Endothelial cell of umbilical vein (primary cell): Measurements from ENCODE around the gene CACNA2D3. TPM values are rescaled to one million over a fixed set of nuclear protein-coding genes. Genes with fewer than 3 reads are reported as not detected.

ENCODE experiments used
- BruUV-seq: library from RNA; stranded (reverse); fragments of 400-500 nt; replicated peaks from 2 replicates; lab custom pipeline; 2021; lab: Mats Ljungman, UMichigan
- CTCF ChIA-PET: fragments of 300-600, 350-600 bp; sonication (Branson Sonifier 250); formaldehyde crosslinking; loops from one replicate; lab custom pipeline; 2021; ENCODE audit warnings: antibody characterized with exemption, inconsistent platforms; lab: Charles Lee
- POLR2A ChIA-PET: fragments of 300-600, 350-600 bp; sonication (Branson Sonifier 250); formaldehyde crosslinking; loops from one replicate; lab custom pipeline; 2021; ENCODE audit warnings: antibody characterized with exemption, inconsistent platforms; lab: Charles Lee
- DNase-seq: peaks from one replicate; pipeline ENCODE4 v3.0.0-alpha.2; 2011; ENCODE audit warnings: low read depth, low spot score
- FAIRE-seq: peaks from 2 replicates; lab custom pipeline; 2011; peaks lifted over from hg19 to GRCh38; lab: Jason Lieb, UNC
- H2AFZ ChIP-seq: 2 replicates; pipeline ENCODE4 v1.6.0; 2012; ENCODE audit warnings: low read depth, low read length, control low read depth, inconsistent platforms
- H3K27ac ChIP-seq: 2 replicates; pipeline ENCODE4 v1.5.1; 2011; ENCODE audit warnings: low read depth, mild to moderate bottlenecking, control low read depth, low read length, moderate library complexity; ENCODE audit not compliant: insufficient read depth
- H3K27me3 ChIP-seq, 2 experiments: 2 replicates each; pipeline versions ENCODE4 v1.6.0 to v1.6.1; 2011; ENCODE audit warnings: low read length in 2 of 2, mixed read lengths in 1 of 2; ENCODE audit not compliant: control insufficient read depth in 2 of 2, insufficient read depth in 2 of 2
- H3K36me3 ChIP-seq, 2 experiments: 2 replicates in 1 of 2; 3 replicates in 1 of 2; pipeline ENCODE4 v1.5.1; 2011; ENCODE audit warnings: low read length in 2 of 2, mild to moderate bottlenecking in 1 of 2, moderate library complexity in 1 of 2; ENCODE audit not compliant: control insufficient read depth in 2 of 2, insufficient read depth in 2 of 2; ENCODE audit errors: extremely low read depth in 1 of 2
- H3K4me1 ChIP-seq: 3 replicates; pipeline ENCODE4 v1.5.1; 2011; ENCODE audit warnings: mild to moderate bottlenecking, low read length; ENCODE audit not compliant: control insufficient read depth, insufficient read depth; ENCODE audit errors: extremely low read depth
- H3K4me2 ChIP-seq: 2 replicates; pipeline ENCODE4 v1.6.1; 2011; ENCODE audit warnings: low read length, control low read depth, mixed read lengths; ENCODE audit not compliant: insufficient read depth
- H3K4me3 ChIP-seq, 3 experiments: fragments of 200-600 bp in 1 of 3; sonication (generic), shearing (Covaris generic) in 1 of 3; replicated peaks in 1 of 3; 2 replicates each; pipeline ENCODE4 v1.5.1; 2011 to 2016; ENCODE audit warnings: control low read depth in 3 of 3, low read length in 3 of 3, mild to moderate bottlenecking in 2 of 3, inconsistent platforms in 1 of 3, low read depth in 1 of 3, moderate library complexity in 1 of 3; ENCODE audit not compliant: insufficient read depth in 1 of 3
- H3K79me2 ChIP-seq: 2 replicates; pipeline ENCODE4 v1.6.0; 2012; ENCODE audit warnings: low read length, inconsistent platforms; ENCODE audit not compliant: control insufficient read depth, insufficient read depth
- H3K9ac ChIP-seq: replicated peaks from 2 replicates; pipeline ENCODE3; 2011; ENCODE audit warnings: low read length, control low read depth; ENCODE audit not compliant: insufficient read depth; ENCODE audit errors: extremely low read depth
- H3K9me1 ChIP-seq: replicated peaks from 3 replicates; pipeline ENCODE4 v1.6.0; 2011; ENCODE audit warnings: mild to moderate bottlenecking, low read length; ENCODE audit not compliant: control insufficient read depth, insufficient read depth; ENCODE audit errors: extremely low read depth
- H3K9me3 ChIP-seq: replicated peaks from 2 replicates; pipeline ENCODE4 v1.5.1; 2012; ENCODE audit warnings: low read length, inconsistent platforms; ENCODE audit not compliant: control insufficient read depth, insufficient read depth
- H4K20me1 ChIP-seq: replicated peaks from 2 replicates; pipeline ENCODE3; 2011; ENCODE audit warnings: mild to moderate bottlenecking, low read length; ENCODE audit not compliant: control insufficient read depth, insufficient read depth; ENCODE audit errors: extremely low read depth
- EZH2 ChIP-seq: IDR thresholded peaks from 2 replicates; pipeline ENCODE4 v1.6.1; 2012; ENCODE audit warnings: borderline replicate concordance, low read depth, mild to moderate bottlenecking, moderate library complexity, low read length, inconsistent platforms; ENCODE audit not compliant: severe bottlenecking
- FOS ChIP-seq: IDR thresholded peaks from 2 replicates; pipeline ENCODE4 v1.6.1; 2011; ENCODE audit warnings: mild to moderate bottlenecking, low read length, moderate library complexity, borderline replicate concordance; ENCODE audit not compliant: insufficient read depth
- GATA2 ChIP-seq: IDR thresholded peaks from 2 replicates; pipeline ENCODE4 v1.7.0; 2011; ENCODE audit warnings: low read depth, mild to moderate bottlenecking, moderate library complexity, mixed read lengths, low read length; ENCODE audit not compliant: insufficient read length, insufficient read depth
- JUN ChIP-seq: IDR thresholded peaks from 2 replicates; pipeline ENCODE4 v1.6.1; 2011; ENCODE audit warnings: borderline replicate concordance, low read depth; ENCODE audit not compliant: insufficient read length, insufficient read depth
- MYC ChIP-seq: IDR thresholded peaks from one replicate; pipeline ENCODE4 v1.6.1; 2011; ENCODE audit warnings: mild to moderate bottlenecking, low read depth, low read length
- POLR2A ChIP-seq: IDR thresholded peaks from 2 replicates; pipeline ENCODE4 v1.6.1; 2012; ENCODE audit warnings: low read depth, mild to moderate bottlenecking, control low read depth, low read length
- POLR2AphosphoS5 ChIP-seq: IDR thresholded peaks from 2 replicates; pipeline ENCODE4 v1.6.1; 2012; ENCODE audit warnings: low read depth, mild to moderate bottlenecking, control low read depth, low read length, moderate library complexity; ENCODE audit not compliant: insufficient read depth
- dilution Hi-C: fragments of 300-500 bp; cut with MboI; formaldehyde crosslinking; loops from one replicate; pipeline ENCODE4 v1.15.0; 2019; ENCODE audit warnings: low sequenced_read_pairs; ENCODE audit not compliant: extremely low pct_ligation_motif_present
- intact Hi-C: fragments of 100-400 bp; cut with micrococcal nuclease; formaldehyde crosslinking; loops from one replicate; pipeline ENCODE4 v1.10.0; 2022
- polyA plus RNA-seq, 4 experiments: library from polyadenylated mRNA; depleted of rRNA in 3 of 4; stranded (reverse) in 3 of 4; unstranded in 1 of 4; fragments of >200 nt; gene quantifications; 2 replicates each; pipeline versions ENCODE4 v1.2.1 to v1.2.3, GENCODE V29; 2011 to 2012; ENCODE audit warnings: missing spikeins in 1 of 4
- total RNA-seq: library from RNA; stranded (reverse); gene quantifications from 2 replicates; pipeline ENCODE4 v1.2.3, GENCODE V29; 2021
- TF ChIP-seq, protein P1 (sequence below), 2 donors: IDR thresholded peaks; 1 replicate in 1 of 2; 2 replicates in 1 of 2; pipeline ENCODE4 v1.5.1; 2011; ENCODE audit warnings: low read length in 2 of 2, mild to moderate bottlenecking in 2 of 2, moderate library complexity in 2 of 2, control low read depth in 1 of 2, inconsistent platforms in 1 of 2, low read depth in 1 of 2; ENCODE audit not compliant: insufficient read depth in 1 of 2; ENCODE audit errors: extremely low read depth in 1 of 2
- TF ChIP-seq, protein P2 (sequence below): IDR thresholded peaks from 2 replicates; pipeline ENCODE4 v1.6.1; 2011; ENCODE audit not compliant: insufficient read depth, insufficient read length

CACNA2D3 gene
- total and polyA plus RNA-seq, 2 donors (not counting 3 experiments of a cell fraction or from before 2014, with no cell fraction given), result not detected

- Histone ChIP-seq H4K20me1 (no peaks in the 10 kb centered on the region), H3K4me2 (no peak overlapping the region), H3K9me1 (no peaks in the 10 kb centered on the region), H3K4me3 (no peak overlapping the region), H3K27ac (no peak overlapping the region), H3K79me2 (no peaks in the 10 kb centered on the region), H3K9me3 (peaks cover 5% of the 10 kb centered on the region), H3K36me3 (no peaks in the 10 kb centered on the region), H2AFZ (no peak overlapping the region), H3K9ac (no peak overlapping the region), H3K4me1 (no peaks in the 10 kb centered on the region), H3K27me3 (no peaks in the 10 kb centered on the region)
- DNase-seq (no peak), FAIRE-seq (no peak)
- BruUV-seq, result no TSS peak
- intact Hi-C loops (no loop called here), dilution Hi-C loops (no loop called here)
- ChIA-PET CTCF (no interaction called here), POLR2A (no interaction called here)
- TF ChIP-seq, protein P1, sequence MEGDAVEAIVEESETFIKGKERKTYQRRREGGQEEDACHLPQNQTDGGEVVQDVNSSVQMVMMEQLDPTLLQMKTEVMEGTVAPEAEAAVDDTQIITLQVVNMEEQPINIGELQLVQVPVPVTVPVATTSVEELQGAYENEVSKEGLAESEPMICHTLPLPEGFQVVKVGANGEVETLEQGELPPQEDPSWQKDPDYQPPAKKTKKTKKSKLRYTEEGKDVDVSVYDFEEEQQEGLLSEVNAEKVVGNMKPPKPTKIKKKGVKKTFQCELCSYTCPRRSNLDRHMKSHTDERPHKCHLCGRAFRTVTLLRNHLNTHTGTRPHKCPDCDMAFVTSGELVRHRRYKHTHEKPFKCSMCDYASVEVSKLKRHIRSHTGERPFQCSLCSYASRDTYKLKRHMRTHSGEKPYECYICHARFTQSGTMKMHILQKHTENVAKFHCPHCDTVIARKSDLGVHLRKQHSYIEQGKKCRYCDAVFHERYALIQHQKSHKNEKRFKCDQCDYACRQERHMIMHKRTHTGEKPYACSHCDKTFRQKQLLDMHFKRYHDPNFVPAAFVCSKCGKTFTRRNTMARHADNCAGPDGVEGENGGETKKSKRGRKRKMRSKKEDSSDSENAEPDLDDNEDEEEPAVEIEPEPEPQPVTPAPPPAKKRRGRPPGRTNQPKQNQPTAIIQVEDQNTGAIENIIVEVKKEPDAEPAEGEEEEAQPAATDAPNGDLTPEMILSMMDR (IDR thresholded peaks at IDR 0.05; ENCODE audit: extremely low read depth in 1 of 2, insufficient read depth in 1 of 2, low read depth in 1 of 2, low read length in 2 of 2), result no peak
- TF ChIP-seq POLR2AphosphoS5, result no peak
- TF ChIP-seq FOS, result no peak
- TF ChIP-seq GATA2, result no peak
- TF ChIP-seq MYC, result no peak
- TF ChIP-seq POLR2A, result no peak
- TF ChIP-seq, protein P2, sequence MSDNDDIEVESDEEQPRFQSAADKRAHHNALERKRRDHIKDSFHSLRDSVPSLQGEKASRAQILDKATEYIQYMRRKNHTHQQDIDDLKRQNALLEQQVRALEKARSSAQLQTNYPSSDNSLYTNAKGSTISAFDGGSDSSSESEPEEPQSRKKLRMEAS, result no peak
- TF ChIP-seq JUN, result no peak
- no peak for TF ChIP-seq EZH2
Observed at GRCh38 chr3:54691289-54691771, 569.0 kb downstream of the CACNA2D3 start.
